K562 (cell line): ENCODE results near the gene PSORS1C1. TPM values are rescaled to one million over a fixed set of nuclear protein-coding genes. Genes with fewer than 3 reads are reported as not detected.

Source experiments
- BRF1 ChIP-seq: IDR thresholded peaks from 3 replicates; pipeline ENCODE4 v1.6.1; 2011; ENCODE audit warnings: borderline replicate concordance, mild to moderate bottlenecking; ENCODE audit not compliant: insufficient read length; ENCODE audit errors: extremely low read depth
- CSDE1 ChIP-seq, 2 experiments: fragments of 450-650 bp; IDR thresholded peaks; 2 replicates each; pipeline ENCODE4 v1.6.1; 2016; ENCODE audit warnings: mild to moderate bottlenecking in 1 of 2
- NFE2 ChIP-seq: IDR thresholded peaks from 2 replicates; pipeline ENCODE4 v1.6.1; 2014; ENCODE audit warnings: antibody characterized with exemption, low read depth
- NRF1 ChIP-seq, 2 experiments: fragments of 450-650 bp; IDR thresholded peaks in 1 of 2; conservative IDR thresholded peaks in 1 of 2; 2 replicates each; pipeline ENCODE4 v1.6.1; 2014; ENCODE audit warnings: mild to moderate bottlenecking in 2 of 2
- PML ChIP-seq: IDR thresholded peaks from 2 replicates; pipeline ENCODE4 v1.6.1; 2012; ENCODE audit warnings: low read length, inconsistent platforms
- POLR2AphosphoS2 ChIP-seq: IDR thresholded peaks from 2 replicates; pipeline ENCODE4 v1.6.1; 2012; ENCODE audit warnings: low read length, improper control_type of control experiment
- POLR2AphosphoS5 ChIP-seq: IDR thresholded peaks from 2 replicates; pipeline ENCODE4 v1.6.1; 2011; ENCODE audit warnings: mild to moderate bottlenecking, low read depth, low read length, moderate library complexity; ENCODE audit not compliant: control insufficient read depth, insufficient read depth
- SIN3A ChIP-seq, 2 experiments: fragments of 150-350 bp in 1 of 2; IDR thresholded peaks; 2 replicates each; pipeline ENCODE4 v1.6.1; 2011 to 2016; ENCODE audit warnings: borderline replicate concordance in 2 of 2, low read depth in 2 of 2, low read length in 2 of 2, mild to moderate bottlenecking in 2 of 2, moderate library complexity in 2 of 2; ENCODE audit not compliant: control insufficient read depth in 1 of 2
- TEAD2 ChIP-seq: fragments of 450-650 bp; IDR thresholded peaks from 2 replicates; pipeline ENCODE4 v1.6.1; 2016; ENCODE audit warnings: missing genetic modification characterization, control low read depth, missing compliant biosample characterization
- TSHZ1 ChIP-seq: fragments of 250-450 bp; sonication (Bioruptor Pico); IDR thresholded peaks from 2 replicates; pipeline ENCODE4 v1.4.0; 2020; ENCODE audit warnings: mild to moderate bottlenecking, moderate library complexity
- ZHX1 ChIP-seq: fragments of 150-350 bp; conservative IDR thresholded peaks from 2 replicates; pipeline ENCODE4 v1.6.1; 2014; ENCODE audit warnings: low read length
- ZNF316 ChIP-seq: fragments of 450-650 bp; IDR thresholded peaks from 2 replicates; pipeline ENCODE4 v1.6.1; 2016
- ZNF354B ChIP-seq: fragments of 250-450 bp; sonication (Bioruptor Pico); IDR thresholded peaks from 2 replicates; pipeline ENCODE4 v1.4.0; 2020
- ZNF699 ChIP-seq: fragments of 250-450 bp; sonication (Bioruptor Pico); IDR thresholded peaks from 2 replicates; pipeline ENCODE4 v1.8.0; 2021; ENCODE audit warnings: mild to moderate bottlenecking, moderate library complexity; ENCODE audit not compliant: insufficient replicate concordance
- polyA plus RNA-seq, 8 experiments: library from polyadenylated mRNA; depleted of rRNA in 4 of 8; stranded (reverse) in 5 of 8; unstranded in 3 of 8; fragments of >200 nt; fragmentation: Nextera tagmentation in 2 of 8; fragmentation: Illumina TruSeq in 1 of 8; extraction: Ambion mirVana in 2 of 8; extraction: Trizol in 1 of 8; gene quantifications; 2 replicates each; pipeline versions ENCODE4 v1.2.1 to v1.2.3, GENCODE V29; 2011 to 2014; ENCODE audit warnings: inconsistent platforms in 1 of 8, missing spikeins in 1 of 8
- total RNA-seq, 7 experiments: library from RNA; depleted of rRNA in 6 of 7; stranded (reverse); fragments of >200 nt in 6 of 7; fragmentation: Illumina TruSeq in 2 of 7; extraction: Trizol in 2 of 7; gene quantifications; 2 replicates each; pipeline versions ENCODE4 v1.2.1 to v1.2.3, GENCODE V29; 2011 to 2021; ENCODE audit warnings: low replicate concordance in 1 of 7
- TF ChIP-seq, protein P1 (sequence below): sonication (generic); formaldehyde crosslinking; IDR thresholded peaks from 2 replicates; pipeline ENCODE4 v1.8.1; 2023; ENCODE audit warnings: mild to moderate bottlenecking, missing genetic modification reagents
- TF ChIP-seq, protein P2 (sequence below): fragments of 450-650 bp; IDR thresholded peaks from one replicate; pipeline ENCODE4 v1.6.1; 2018; ENCODE audit warnings: mild to moderate bottlenecking, moderate library complexity; ENCODE audit not compliant: partially characterized antibody
- TF ChIP-seq, protein P3 (sequence below): fragments of 250-450 bp; sonication (Bioruptor Pico); IDR thresholded peaks from 2 replicates; pipeline ENCODE4 v1.8.0; 2021; ENCODE audit warnings: mild to moderate bottlenecking, moderate library complexity

The PSORS1C1 gene
- total and polyA plus RNA-seq, 9 of the 15 experiments (the other 6 are each of a cell fraction or from before 2014, with no cell fraction given), result 0.11 TPM; not detected in 8

- no peak for TF ChIP-seq POLR2AphosphoS5
- TF ChIP-seq ZHX1, result no peak
- no peak for TF ChIP-seq TEAD2 (tag)
- TF ChIP-seq ZNF316, result peak; percentile 63; the same call in 1 of the 2 replicates
- TF ChIP-seq, protein P1, sequence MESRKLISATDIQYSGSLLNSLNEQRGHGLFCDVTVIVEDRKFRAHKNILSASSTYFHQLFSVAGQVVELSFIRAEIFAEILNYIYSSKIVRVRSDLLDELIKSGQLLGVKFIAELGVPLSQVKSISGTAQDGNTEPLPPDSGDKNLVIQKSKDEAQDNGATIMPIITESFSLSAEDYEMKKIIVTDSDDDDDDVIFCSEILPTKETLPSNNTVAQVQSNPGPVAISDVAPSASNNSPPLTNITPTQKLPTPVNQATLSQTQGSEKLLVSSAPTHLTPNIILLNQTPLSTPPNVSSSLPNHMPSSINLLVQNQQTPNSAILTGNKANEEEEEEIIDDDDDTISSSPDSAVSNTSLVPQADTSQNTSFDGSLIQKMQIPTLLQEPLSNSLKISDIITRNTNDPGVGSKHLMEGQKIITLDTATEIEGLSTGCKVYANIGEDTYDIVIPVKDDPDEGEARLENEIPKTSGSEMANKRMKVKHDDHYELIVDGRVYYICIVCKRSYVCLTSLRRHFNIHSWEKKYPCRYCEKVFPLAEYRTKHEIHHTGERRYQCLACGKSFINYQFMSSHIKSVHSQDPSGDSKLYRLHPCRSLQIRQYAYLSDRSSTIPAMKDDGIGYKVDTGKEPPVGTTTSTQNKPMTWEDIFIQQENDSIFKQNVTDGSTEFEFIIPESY (CRISPR knock-in tag), result no peak
- no peak for TF ChIP-seq PML
- peak in 1 of 2 experiments; percentile 21; a peak in 1 of 4 replicates for TF ChIP-seq NRF1 (conservative IDR thresholded peaks at IDR 0.05 in 1 of 2, IDR thresholded peaks at IDR 0.05 in 1 of 2)
- no peak for TF ChIP-seq POLR2AphosphoS2
- TF ChIP-seq, protein P2, sequence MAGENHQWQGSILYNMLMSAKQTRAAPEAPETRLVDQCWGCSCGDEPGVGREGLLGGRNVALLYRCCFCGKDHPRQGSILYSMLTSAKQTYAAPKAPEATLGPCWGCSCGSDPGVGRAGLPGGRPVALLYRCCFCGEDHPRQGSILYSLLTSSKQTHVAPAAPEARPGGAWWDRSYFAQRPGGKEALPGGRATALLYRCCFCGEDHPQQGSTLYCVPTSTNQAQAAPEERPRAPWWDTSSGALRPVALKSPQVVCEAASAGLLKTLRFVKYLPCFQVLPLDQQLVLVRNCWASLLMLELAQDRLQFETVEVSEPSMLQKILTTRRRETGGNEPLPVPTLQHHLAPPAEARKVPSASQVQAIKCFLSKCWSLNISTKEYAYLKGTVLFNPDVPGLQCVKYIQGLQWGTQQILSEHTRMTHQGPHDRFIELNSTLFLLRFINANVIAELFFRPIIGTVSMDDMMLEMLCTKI, result no peak
- no peak for TF ChIP-seq TSHZ1 (CRISPR knock-in tag)
- TF ChIP-seq, protein P3, sequence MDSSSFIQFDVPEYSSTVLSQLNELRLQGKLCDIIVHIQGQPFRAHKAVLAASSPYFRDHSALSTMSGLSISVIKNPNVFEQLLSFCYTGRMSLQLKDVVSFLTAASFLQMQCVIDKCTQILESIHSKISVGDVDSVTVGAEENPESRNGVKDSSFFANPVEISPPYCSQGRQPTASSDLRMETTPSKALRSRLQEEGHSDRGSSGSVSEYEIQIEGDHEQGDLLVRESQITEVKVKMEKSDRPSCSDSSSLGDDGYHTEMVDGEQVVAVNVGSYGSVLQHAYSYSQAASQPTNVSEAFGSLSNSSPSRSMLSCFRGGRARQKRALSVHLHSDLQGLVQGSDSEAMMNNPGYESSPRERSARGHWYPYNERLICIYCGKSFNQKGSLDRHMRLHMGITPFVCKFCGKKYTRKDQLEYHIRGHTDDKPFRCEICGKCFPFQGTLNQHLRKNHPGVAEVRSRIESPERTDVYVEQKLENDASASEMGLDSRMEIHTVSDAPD (CRISPR knock-in tag), result no peak
- no peak for TF ChIP-seq CSDE1 (IDR thresholded peaks at IDR 0.05)
- no peak for TF ChIP-seq ZNF699 (CRISPR knock-in tag)
- TF ChIP-seq BRF1, result no peak
- TF ChIP-seq ZNF354B (CRISPR knock-in tag), result no peak
- TF ChIP-seq NFE2, result peak; percentile 79
- TF ChIP-seq SIN3A (IDR thresholded peaks at IDR 0.05; ENCODE audit: borderline replicate concordance in 2 of 2, control insufficient read depth in 1 of 2, low read depth in 2 of 2, low read length in 2 of 2), result no peak
These were observed 30.8 kb upstream of the PSORS1C1 start (continued) for GRCh38 chr6:31083742-31084354.
